ENCODE results near the gene PSMA1. TPM values are rescaled to one million over a fixed set of nuclear protein-coding genes. Genes with fewer than 3 reads are reported as not detected.

The PSMA1 gene
- total RNA-seq, 1 experiment from 2014 or later, result 167 TPM

DNA sequence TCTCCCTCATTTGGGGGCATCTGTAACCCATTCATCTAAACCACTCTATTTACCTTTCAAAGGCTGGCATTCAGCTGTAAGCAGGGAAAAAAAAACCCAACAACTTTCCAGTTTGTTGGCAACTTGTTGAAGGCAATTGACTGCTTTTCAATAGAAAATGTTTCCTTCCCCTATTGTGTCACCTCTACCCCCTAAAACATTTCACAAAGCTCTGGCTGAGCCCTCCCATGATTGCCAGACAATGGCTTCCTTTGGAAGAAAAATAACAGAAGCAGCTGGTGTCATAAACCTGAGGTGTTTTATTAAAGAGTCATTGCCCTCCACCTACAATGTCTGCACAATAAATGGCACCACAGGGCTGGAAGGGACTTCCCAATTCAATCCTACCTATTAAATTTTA lies 22.1 kb upstream of the PSMA1 start:
- no peak overlapping the region for H2BK15ac ChIP-seq (ENCODE audit: low read depth, low read length)
- no peaks in the 10 kb centered on the region for H3K79me1 ChIP-seq (ENCODE audit: insufficient read depth, low read depth, low read length, poor library complexity, severe bottlenecking)
- no peak overlapping the region for H3K4me3 Mint-ChIP-seq
- TF ChIP-seq, protein P1, sequence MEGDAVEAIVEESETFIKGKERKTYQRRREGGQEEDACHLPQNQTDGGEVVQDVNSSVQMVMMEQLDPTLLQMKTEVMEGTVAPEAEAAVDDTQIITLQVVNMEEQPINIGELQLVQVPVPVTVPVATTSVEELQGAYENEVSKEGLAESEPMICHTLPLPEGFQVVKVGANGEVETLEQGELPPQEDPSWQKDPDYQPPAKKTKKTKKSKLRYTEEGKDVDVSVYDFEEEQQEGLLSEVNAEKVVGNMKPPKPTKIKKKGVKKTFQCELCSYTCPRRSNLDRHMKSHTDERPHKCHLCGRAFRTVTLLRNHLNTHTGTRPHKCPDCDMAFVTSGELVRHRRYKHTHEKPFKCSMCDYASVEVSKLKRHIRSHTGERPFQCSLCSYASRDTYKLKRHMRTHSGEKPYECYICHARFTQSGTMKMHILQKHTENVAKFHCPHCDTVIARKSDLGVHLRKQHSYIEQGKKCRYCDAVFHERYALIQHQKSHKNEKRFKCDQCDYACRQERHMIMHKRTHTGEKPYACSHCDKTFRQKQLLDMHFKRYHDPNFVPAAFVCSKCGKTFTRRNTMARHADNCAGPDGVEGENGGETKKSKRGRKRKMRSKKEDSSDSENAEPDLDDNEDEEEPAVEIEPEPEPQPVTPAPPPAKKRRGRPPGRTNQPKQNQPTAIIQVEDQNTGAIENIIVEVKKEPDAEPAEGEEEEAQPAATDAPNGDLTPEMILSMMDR (conservative IDR thresholded peaks at IDR 0.05), result no peak
- no peak overlapping the region for H4K91ac ChIP-seq (ENCODE audit: insufficient read length, low read depth, low read length)
- H2AFZ ChIP-seq (ENCODE audit: low read length), result no peak overlapping the region
- H3K27me3 ChIP-seq (ENCODE audit: insufficient read depth, low read length), result no peaks in the 10 kb centered on the region
- no peak overlapping the region for H2BK5ac ChIP-seq (ENCODE audit: insufficient read length, low read length)
- no peak overlapping the region for H3T11ph ChIP-seq (ENCODE audit: low read length)
- no peak overlapping the region for H3K23ac ChIP-seq (ENCODE audit: insufficient read length, low read depth, low read length)
- no peaks in the 10 kb centered on the region for H4K20me1 ChIP-seq (ENCODE audit: control insufficient read depth, insufficient read depth, insufficient read length)
- peaks cover 14 to 20% of the 10 kb centered on the region in 2 experiments for H3K4me1 Mint-ChIP-seq
- H3K27ac Mint-ChIP-seq, result no peak overlapping the region
- H3K4ac ChIP-seq (ENCODE audit: low read depth, low read length), result no peak overlapping the region
- H3K27ac ChIP-seq (ENCODE audit: insufficient read length, low read depth, low read length), result no peak overlapping the region
- H3K18ac ChIP-seq (ENCODE audit: insufficient read length, low read depth, low read length), result no peak overlapping the region
- no peak for DNase-seq
- H4K5ac ChIP-seq (ENCODE audit: insufficient read length, low read depth, low read length), result no peak overlapping the region
- H3K27me3 Mint-ChIP-seq (ENCODE audit: low read depth), result no peaks in the 10 kb centered on the region
- no peak overlapping the region for H2BK20ac ChIP-seq (ENCODE audit: low read depth, low read length, poor library complexity, severe bottlenecking)
- no peak overlapping the region for H3K56ac ChIP-seq (ENCODE audit: insufficient read length, low read depth, low read length)
- H2BK120ac ChIP-seq (ENCODE audit: low read depth, low read length, poor library complexity, severe bottlenecking), result no peak overlapping the region
- no peak overlapping the region for H3K4me2 ChIP-seq (ENCODE audit: insufficient read depth, insufficient read length, low read length)
- H3K79me2 ChIP-seq (ENCODE audit: insufficient read depth, low read length), result no peaks in the 10 kb centered on the region
- no peaks in the 10 kb centered on the region for H3K9me3 Mint-ChIP-seq
- no peak overlapping the region for H4K8ac ChIP-seq (replicated peaks; ENCODE audit: insufficient read length, low read depth, low read length)
- no peak overlapping the region for H2BK12ac ChIP-seq (ENCODE audit: insufficient read length, low read depth, low read length)
- H3K9ac ChIP-seq (ENCODE audit: extremely low read depth, insufficient read length, low read length), result no peak overlapping the region
- no peaks in the 10 kb centered on the region for H3K36me3 Mint-ChIP-seq (ENCODE audit: insufficient read depth in 1 of 3, low read depth in 3 of 3)
- H3K14ac ChIP-seq (ENCODE audit: insufficient read depth, low read length), result no peak overlapping the region
- no peaks in the 10 kb centered on the region; the same call in 1 of the 2 replicates for H3K4me1 ChIP-seq (ENCODE audit: insufficient read depth, low read length)
- H3K9me3 ChIP-seq (ENCODE audit: control insufficient read depth, low read depth, low read length), result no peaks in the 10 kb centered on the region
- H3K23me2 ChIP-seq (ENCODE audit: insufficient read length, low read depth, low read length, poor library complexity, severe bottlenecking), result no peaks in the 10 kb centered on the region
- no peak overlapping the region for H2AK5ac ChIP-seq (ENCODE audit: insufficient read length, low read length)

Measured in H9 (cell line).